Measurements from ENCODE around the gene SLC39A8.
A peak's percentile ranks its signal among the peaks of the same experiment; 100 is the strongest.
"Not testable (repeated sequence)": the region's sequence is repeated elsewhere in the genome, so short reads cannot be mapped to it uniquely, and the experiment has no call there.

The SLC39A8 gene

GRCh38 chr4:102311912-102312311 is 33.4 kb downstream of the SLC39A8 start:
- no peak overlapping the region for H3K4me3 ChIP-seq (ENCODE audit: low read length)
- no peak for DNase-seq (ENCODE audit: low read depth, low spot score)

GRCh38 chr4:102311407-102311806 is 33.9 kb downstream of the SLC39A8 start:
- no peak overlapping the region for H3K4me3 ChIP-seq (ENCODE audit: low read length)
- DNase-seq (ENCODE audit: low read depth, low spot score) = no peak

GRCh38 chr4:102308032-102308799 is 37.1 kb downstream of the SLC39A8 start:
- no peak overlapping the region for H3K4me3 ChIP-seq (ENCODE audit: low read length)
- no peak for DNase-seq (ENCODE audit: low read depth, low spot score)

DNA sequence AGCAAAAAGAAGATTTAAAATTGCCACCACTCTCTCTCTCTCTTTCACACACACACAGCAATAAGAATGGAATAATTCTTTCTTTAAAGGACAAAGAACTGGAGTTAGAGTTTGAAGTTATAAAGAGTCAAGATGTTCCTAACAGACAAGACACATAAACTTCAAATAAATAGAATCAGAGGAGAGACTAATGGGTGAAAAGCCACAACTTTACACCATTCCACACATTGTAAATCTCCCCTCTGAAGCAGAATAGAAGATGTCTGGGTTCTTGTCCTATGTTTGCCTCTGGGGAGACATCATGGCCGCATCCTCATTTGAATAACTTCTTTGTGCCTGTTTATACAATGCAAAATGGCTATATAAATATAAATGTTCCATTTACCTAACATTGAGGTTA is 39.6 kb downstream of the SLC39A8 start:
- no peak for DNase-seq (ENCODE audit: low read depth, low spot score)

GRCh38 chr4:102302762-102303161 is 42.5 kb downstream of the SLC39A8 start:
- H3K4me3 ChIP-seq (ENCODE audit: low read length) = no peak overlapping the region
- no peak for DNase-seq (ENCODE audit: low read depth, low spot score)

More for the DNA sequence above, 39.6 kb downstream of the SLC39A8 start:
- H3K4me3 ChIP-seq (ENCODE audit: low read length) = no peak overlapping the region

DNA sequence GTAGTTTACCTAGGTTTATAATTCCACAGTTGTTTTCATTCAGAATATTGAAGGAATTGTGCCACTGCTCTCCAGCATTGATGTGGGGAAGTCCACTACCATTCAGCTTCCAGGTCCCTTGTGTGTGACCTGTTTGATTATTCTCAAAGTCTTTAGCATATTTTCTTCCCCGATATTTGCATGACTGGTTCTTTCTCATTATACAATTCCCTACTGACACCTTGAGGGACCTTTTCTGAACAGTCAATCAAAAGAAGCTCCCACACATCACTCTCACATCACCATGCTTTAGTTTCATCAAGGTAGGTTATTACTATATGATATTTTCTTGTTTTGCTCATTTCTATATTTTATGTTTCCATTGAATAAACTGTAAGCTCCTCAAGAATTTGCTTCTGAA is 44.1 kb downstream of the SLC39A8 start:
- DNase-seq (ENCODE audit: low read depth, low spot score) = no peak
- H3K4me3 ChIP-seq (ENCODE audit: low read length) = no peak overlapping the region

DNA sequence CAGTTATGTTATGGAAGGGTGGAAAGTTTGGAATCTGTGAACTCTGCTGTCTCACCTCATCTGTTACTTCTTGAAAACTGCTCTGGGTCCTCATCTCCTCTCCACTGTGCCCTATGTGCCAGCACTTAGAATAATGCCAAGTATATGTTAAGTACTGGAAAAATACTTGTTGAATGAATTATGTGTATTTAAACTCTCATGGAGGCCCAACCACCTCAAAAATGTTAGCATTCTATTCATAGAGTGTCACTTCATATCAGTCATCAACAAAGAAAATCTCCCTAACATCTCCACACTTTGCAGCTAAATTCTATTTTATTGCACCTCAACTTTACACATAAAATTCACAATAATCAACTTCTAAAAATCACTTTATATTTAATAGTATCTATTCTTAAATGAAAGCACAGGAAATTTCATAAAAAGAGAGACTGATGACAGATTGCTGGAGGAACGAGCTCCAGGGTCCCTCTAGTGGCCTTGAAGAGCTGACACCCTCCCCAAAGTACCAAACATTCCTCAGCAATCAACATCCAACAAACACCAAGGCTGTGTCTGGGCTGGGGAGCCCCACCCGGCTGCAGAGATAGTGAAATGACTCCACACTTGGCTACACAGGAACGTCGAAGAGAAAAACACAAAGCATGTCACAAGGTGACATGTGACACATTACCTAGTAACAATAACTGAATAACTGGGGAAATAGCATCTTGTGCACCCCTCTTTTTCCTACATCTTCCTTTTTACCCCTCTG is 45.8 kb downstream of the SLC39A8 start:
- DNase-seq (ENCODE audit: low read depth, low spot score) = peak; percentile 46

GRCh38 chr4:102298716-102299115 is 46.6 kb downstream of the SLC39A8 start:
- no peak for DNase-seq (ENCODE audit: low read depth, low spot score)
- H3K4me3 ChIP-seq (ENCODE audit: low read length) = no peak overlapping the region

More for the DNA sequence above, 45.8 kb downstream of the SLC39A8 start:
- no peak overlapping the region for H3K4me3 ChIP-seq (ENCODE audit: low read length)

- no peak overlapping the region for H3K4me3 ChIP-seq (ENCODE audit: low read length)
- DNase-seq (ENCODE audit: low read depth, low spot score) = no peak
Observed at GRCh38 chr4:102295153-102295862, 50.0 kb downstream of the SLC39A8 start.

- no peak for DNase-seq (ENCODE audit: low read depth, low spot score)
- no peak overlapping the region for H3K4me3 ChIP-seq (ENCODE audit: low read length)
Observed at GRCh38 chr4:102288497-102288896, 56.8 kb downstream of the SLC39A8 start.

DNA sequence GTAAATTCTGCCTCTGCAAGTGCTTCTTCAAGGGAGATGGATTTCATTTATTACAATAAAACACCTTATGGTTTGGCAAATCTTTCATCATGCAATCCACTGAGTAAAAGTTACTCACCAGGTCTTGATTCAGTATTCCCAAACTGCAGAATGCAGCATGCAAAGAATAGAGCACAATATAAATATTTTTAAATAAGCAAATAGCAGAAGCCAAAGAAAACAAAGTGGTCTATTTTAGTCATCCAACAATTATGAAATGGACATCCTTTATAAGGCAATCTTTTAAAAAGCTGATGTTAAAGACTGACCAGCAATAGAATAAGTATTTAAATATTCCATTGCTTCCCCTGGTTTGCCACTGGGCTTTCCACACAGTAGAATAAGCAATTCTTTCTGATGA is 59.5 kb downstream of the SLC39A8 start:
- DNase-seq (ENCODE audit: low read depth, low spot score) = no peak
- H3K4me3 ChIP-seq (ENCODE audit: low read length) = no peak overlapping the region

GRCh38 chr4:102281171-102281839 is 64.0 kb downstream of the SLC39A8 start:
- no peak for DNase-seq (ENCODE audit: low read depth, low spot score)

GRCh38 chr4:102273317-102273716 is 72.0 kb downstream of the SLC39A8 start:
- H3K4me3 ChIP-seq (ENCODE audit: low read length); DNase-seq (ENCODE audit: low read depth, low spot score): not testable (repeated sequence)

More at GRCh38 chr4:102281171-102281839, 64.0 kb downstream of the SLC39A8 start:
- H3K4me3 ChIP-seq (ENCODE audit: low read length) = no peak overlapping the region

GRCh38 chr4:102272318-102272717 is 73.0 kb downstream of the SLC39A8 start:
- H3K4me3 ChIP-seq (ENCODE audit: low read length) = no peak overlapping the region
- DNase-seq (ENCODE audit: low read depth, low spot score) = no peak

DNA sequence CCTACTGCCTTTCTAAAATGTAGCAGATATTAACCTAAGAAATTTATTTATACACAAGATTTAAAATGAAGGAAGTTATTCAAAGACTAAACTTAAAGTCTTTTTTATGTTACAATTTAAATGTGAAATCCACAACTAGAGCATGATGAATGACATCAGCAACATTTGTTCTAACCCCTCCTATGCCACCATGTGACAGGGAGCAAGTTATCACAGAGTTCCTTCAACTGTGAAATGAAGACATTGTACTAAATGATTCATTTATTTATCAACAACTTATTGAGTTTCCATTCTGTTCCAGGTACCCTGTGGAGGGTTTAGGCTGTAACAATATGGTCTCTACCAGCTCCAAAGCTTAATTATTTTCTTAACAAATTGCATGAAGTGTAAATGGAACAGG is 76.9 kb downstream of the SLC39A8 start:
- no peak overlapping the region for H3K4me3 ChIP-seq (ENCODE audit: low read length)

GRCh38 chr4:102263024-102263787 is 82.1 kb downstream of the SLC39A8 start:
- no peak overlapping the region for H3K4me3 ChIP-seq (ENCODE audit: low read length)
- DNase-seq (ENCODE audit: low read depth, low spot score) = peak; percentile 59

More for the DNA sequence above, 76.9 kb downstream of the SLC39A8 start:
- DNase-seq (ENCODE audit: low read depth, low spot score) = no peak

DNA sequence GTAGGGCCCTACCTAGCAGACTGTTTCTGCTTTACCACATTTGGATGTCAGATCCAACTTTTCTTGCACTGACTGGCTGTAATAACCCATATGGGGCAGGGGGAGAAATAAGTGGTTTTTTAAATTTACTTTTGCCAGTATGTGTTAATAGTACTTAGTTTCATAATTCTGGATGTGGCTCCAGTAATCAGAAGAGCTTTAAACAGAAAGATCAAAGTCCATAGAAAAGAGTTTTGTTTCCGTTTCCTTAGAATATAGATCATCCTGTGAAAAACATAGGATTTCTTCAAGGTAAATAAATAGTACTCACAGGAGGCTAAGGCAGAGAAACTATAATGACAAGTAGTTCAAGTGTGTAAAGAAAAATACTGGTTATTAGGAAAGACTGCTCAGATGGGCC is 85.6 kb downstream of the SLC39A8 start:
- no peak for DNase-seq (ENCODE audit: low read depth, low spot score)
- no peak overlapping the region for H3K4me3 ChIP-seq (ENCODE audit: low read length)

DNA sequence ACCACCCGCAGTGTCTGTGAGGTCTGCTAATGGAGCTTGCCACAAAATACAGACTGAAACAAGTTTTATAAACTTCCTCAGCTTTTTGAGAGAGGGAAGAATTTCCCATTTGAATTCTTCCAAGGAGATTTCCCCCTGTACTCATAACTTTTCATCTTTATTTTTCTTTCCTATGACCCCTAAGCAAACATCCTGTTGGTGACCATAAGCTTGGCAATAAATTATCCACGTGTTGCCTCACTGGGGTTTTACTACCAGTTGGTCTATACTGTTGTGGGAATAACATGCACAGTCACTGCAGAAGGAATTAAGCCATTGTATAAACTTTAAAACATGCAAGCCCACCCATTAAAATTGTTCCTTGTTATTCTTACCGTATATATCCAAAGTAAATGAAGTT is 86.2 kb downstream of the SLC39A8 start:
- no peak overlapping the region for H3K4me3 ChIP-seq (ENCODE audit: low read length)
- no peak for DNase-seq (ENCODE audit: low read depth, low spot score)

DNA sequence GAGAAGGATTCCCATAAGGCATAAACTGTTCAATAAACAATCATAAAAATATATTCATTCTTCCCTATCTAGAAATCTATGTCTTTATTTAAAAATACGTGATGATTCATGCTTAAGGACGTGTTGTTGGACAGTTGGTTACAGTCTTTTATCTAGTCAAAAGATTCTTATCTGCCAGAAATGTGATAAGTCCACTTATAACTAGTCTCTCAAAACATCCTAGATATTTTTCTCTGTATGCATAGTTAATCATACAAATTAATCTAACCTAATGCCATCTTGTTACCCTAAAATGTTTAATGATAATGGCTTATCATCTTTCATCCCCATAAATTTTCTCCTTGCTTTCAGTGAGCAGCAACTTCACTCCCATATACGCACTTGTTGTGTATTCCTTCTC is 89.0 kb downstream of the SLC39A8 start:
- H3K4me3 ChIP-seq (ENCODE audit: low read length) = no peak overlapping the region
- DNase-seq (ENCODE audit: low read depth, low spot score) = no peak

Data from Jurkat, Clone E6-1 (cell line).